Duodenal mucosa (tissue), 2 donors: Measurements from ENCODE around the gene SPA17.

ENCODE experiments used
- H3K27ac ChIP-seq: one replicate; pipeline ENCODE4 v1.7.0; 2013; ENCODE audit warnings: low read depth, low read length
- H3K27me3 ChIP-seq, 2 donors: one replicate each; pipeline ENCODE4 v1.7.0; 2013; ENCODE audit warnings: low read length in 2 of 2, control low read depth in 1 of 2; ENCODE audit not compliant: insufficient read depth in 2 of 2, control insufficient read depth in 1 of 2
- H3K36me3 ChIP-seq, 2 donors: one replicate each; pipeline ENCODE4 v1.7.0; 2013; ENCODE audit warnings: low read length in 2 of 2, control low read depth in 1 of 2; ENCODE audit not compliant: insufficient read depth in 2 of 2, control insufficient read depth in 1 of 2
- H3K4me1 ChIP-seq, 2 donors: one replicate each; pipeline ENCODE4 v1.7.0; 2013; ENCODE audit warnings: low read length in 2 of 2, control low read depth in 1 of 2; ENCODE audit not compliant: insufficient read depth in 2 of 2, control insufficient read depth in 1 of 2
- H3K4me3 ChIP-seq, 2 donors: one replicate each; pipeline ENCODE4 v1.7.0; 2013; ENCODE audit warnings: low read length in 2 of 2, low read depth in 1 of 2
- H3K9ac ChIP-seq, 2 donors: one replicate each; pipeline ENCODE4 v1.7.0; 2013; ENCODE audit warnings: low read length in 2 of 2, low read depth in 1 of 2
- H3K9me3 ChIP-seq, 2 donors: one replicate each; pipeline ENCODE4 v1.7.0; 2013; ENCODE audit warnings: low read length in 2 of 2, control low read depth in 1 of 2; ENCODE audit not compliant: control insufficient read depth in 1 of 2

The SPA17 gene

GRCh38 chr11:124673333-124674167, at the start of gene SPA17, which contains the start of gene SIAE:
TSS of gene SPA17 (plus strand) at chr11:124673904. CDS start at chr11:124675265, 1,361 bp downstream.
TSS of gene SIAE (minus strand) at chr11:124673739. CDS start at chr11:124673708, 31 bp downstream.
- H3K4me1 ChIP-seq, result peaks cover 12 to 16% of the 10 kb centered on the region in 2 donors
- peak within 1 kb of the TSS; percentile 87 to 93 for H3K9ac ChIP-seq
- H3K9me3 ChIP-seq, result no peaks in the 10 kb centered on the region
- H3K27me3 ChIP-seq, result no peaks in the 10 kb centered on the region
- H3K4me3 ChIP-seq, result peak within 1 kb of the TSS; percentile 86 to 89
- no peaks in the 10 kb centered on the region for H3K36me3 ChIP-seq
- H3K27ac ChIP-seq, result peak within 1 kb of the TSS; percentile 85

- H3K4me3 ChIP-seq, result no peak overlapping the region
- H3K4me1 ChIP-seq, result peaks cover 17 to 26% of the 10 kb centered on the region in 2 donors
- H3K36me3 ChIP-seq, result peaks cover 23 to 24% of the 10 kb centered on the region in 2 donors
- no peaks in the 10 kb centered on the region for H3K9me3 ChIP-seq
- H3K27me3 ChIP-seq, result no peaks in the 10 kb centered on the region
- H3K27ac ChIP-seq, result no peak overlapping the region
- no peak overlapping the region for H3K9ac ChIP-seq
Observed at GRCh38 chr11:124625504-124626168, 48.1 kb upstream of the SPA17 start.

- Histone ChIP-seq H3K4me3 (no peak overlapping the region), H3K27me3 (no peaks in the 10 kb centered on the region), H3K4me1 (peaks cover 13 to 21% of the 10 kb centered on the region in 2 donors), H3K36me3 (peaks cover 41 to 42% of the 10 kb centered on the region in 2 donors), H3K9ac (no peak overlapping the region), H3K27ac (no peak overlapping the region), H3K9me3 (no peaks in the 10 kb centered on the region)
Observed at GRCh38 chr11:124627546-124627945, 46.2 kb upstream of the SPA17 start.

GRCh38 chr11:124629961-124630360, 43.7 kb upstream of the SPA17 start:
- Histone ChIP-seq H3K27ac (no peak overlapping the region), H3K36me3 (peaks cover 49 to 62% of the 10 kb centered on the region in 2 donors)

GRCh38 chr11:124633355-124633754, 40.3 kb upstream of the SPA17 start:
- Histone ChIP-seq H3K9me3 (no peaks in the 10 kb centered on the region), H3K27ac (no peak overlapping the region), H3K4me1 (no peaks in the 10 kb centered on the region), H3K4me3 (no peak overlapping the region), H3K36me3 (peaks cover 43 to 80% of the 10 kb centered on the region in 2 donors), H3K27me3 (no peaks in the 10 kb centered on the region), H3K9ac (no peak overlapping the region)

More at GRCh38 chr11:124629961-124630360, 43.7 kb upstream of the SPA17 start:
- H3K9me3 ChIP-seq, result no peaks in the 10 kb centered on the region
- no peak overlapping the region for H3K4me3 ChIP-seq
- H3K9ac ChIP-seq, result no peak overlapping the region
- peaks cover 0 to 7% of the 10 kb centered on the region in 2 donors for H3K4me1 ChIP-seq
- H3K27me3 ChIP-seq, result no peaks in the 10 kb centered on the region

GRCh38 chr11:124635932-124636331, 37.8 kb upstream of the SPA17 start:
- H3K27me3 ChIP-seq, result no peaks in the 10 kb centered on the region
- peaks cover 43 to 89% of the 10 kb centered on the region in 2 donors for H3K36me3 ChIP-seq
- no peak overlapping the region for H3K9ac ChIP-seq
- no peak overlapping the region for H3K4me3 ChIP-seq
- no peaks in the 10 kb centered on the region for H3K9me3 ChIP-seq
- H3K4me1 ChIP-seq, result no peaks in the 10 kb centered on the region
- H3K27ac ChIP-seq, result no peak overlapping the region

GRCh38 chr11:124638500-124638899, 35.2 kb upstream of the SPA17 start:
- no peaks in the 10 kb centered on the region for H3K4me1 ChIP-seq
- H3K9me3 ChIP-seq, result no peaks in the 10 kb centered on the region
- H3K27me3 ChIP-seq, result no peaks in the 10 kb centered on the region
- H3K36me3 ChIP-seq, result peaks cover 22 to 66% of the 10 kb centered on the region in 2 donors
- H3K27ac ChIP-seq, result no peak overlapping the region
- no peak overlapping the region for H3K4me3 ChIP-seq
- H3K9ac ChIP-seq, result no peak overlapping the region

GRCh38 chr11:124639186-124639585, 34.5 kb upstream of the SPA17 start:
- Histone ChIP-seq H3K27me3 (no peaks in the 10 kb centered on the region), H3K4me3 (no peak overlapping the region), H3K9ac (no peak overlapping the region), H3K36me3 (peaks cover 22 to 59% of the 10 kb centered on the region in 2 donors), H3K4me1 (no peaks in the 10 kb centered on the region), H3K9me3 (no peaks in the 10 kb centered on the region), H3K27ac (no peak overlapping the region)

GRCh38 chr11:124640666-124641065, 33.0 kb upstream of the SPA17 start:
- Histone ChIP-seq H3K27me3 (no peaks in the 10 kb centered on the region), H3K27ac (no peak overlapping the region), H3K4me3 (no peak overlapping the region), H3K9ac (no peak overlapping the region), H3K4me1 (peaks cover 0 to 5% of the 10 kb centered on the region in 2 donors), H3K36me3 (peaks cover 18 to 49% of the 10 kb centered on the region in 2 donors), H3K9me3 (no peaks in the 10 kb centered on the region)

- no peak overlapping the region for H3K4me3 ChIP-seq
Observed at GRCh38 chr11:124642628-124643027, 31.1 kb upstream of the SPA17 start.

More at GRCh38 chr11:124642628-124643027, 31.1 kb upstream of the SPA17 start:
- H3K4me1 ChIP-seq, result peaks cover 0 to 5% of the 10 kb centered on the region in 2 donors
- H3K9me3 ChIP-seq, result no peaks in the 10 kb centered on the region
- peaks cover 13 to 29% of the 10 kb centered on the region in 2 donors for H3K36me3 ChIP-seq
- no peak overlapping the region for H3K27ac ChIP-seq
- H3K27me3 ChIP-seq, result no peaks in the 10 kb centered on the region
- no peak overlapping the region for H3K9ac ChIP-seq
